Kidney (tissue), 14 donors: ENCODE measurements around the gene ASB10. TPM values are rescaled to one million over a fixed set of nuclear protein-coding genes. Genes with fewer than 3 reads are reported as not detected.

Experiments
- DNase-seq, 5 donors: peaks; one replicate each; pipeline ENCODE4 v3.0.0-alpha.2; 2013 to 2020
- FAIRE-seq: peaks from 2 replicates; lab custom pipeline; 2012; peaks lifted over from hg19 to GRCh38; lab: Jason Lieb, UNC
- H3K27ac ChIP-seq, 2 donors: one replicate each; pipeline ENCODE4 v1.7.0; 2013; ENCODE audit warnings: low read depth in 2 of 2, low read length in 2 of 2, inconsistent platforms in 1 of 2
- H3K27me3 ChIP-seq: one replicate; pipeline ENCODE4 v1.7.1; 2013; ENCODE audit warnings: low read length, inconsistent platforms; ENCODE audit not compliant: control insufficient read depth, insufficient read depth
- H3K36me3 ChIP-seq, 3 donors: one replicate each; pipeline versions ENCODE4 v1.7.0 to v1.7.1; 2013; ENCODE audit warnings: low read length in 3 of 3, control low read depth in 1 of 3, inconsistent platforms in 1 of 3; ENCODE audit not compliant: insufficient read depth in 3 of 3, control insufficient read depth in 2 of 3
- H3K4me1 ChIP-seq, 3 donors: one replicate each; pipeline versions ENCODE4 v1.7.0 to v1.7.1; 2013; ENCODE audit warnings: low read length in 3 of 3, inconsistent platforms in 1 of 3, low read depth in 1 of 3; ENCODE audit not compliant: control insufficient read depth in 2 of 3, insufficient read depth in 2 of 3
- H3K4me3 ChIP-seq, 3 donors: one replicate each; pipeline versions ENCODE4 v1.7.0 to v1.8.1; 2013; ENCODE audit warnings: low read length in 3 of 3, control low read depth in 1 of 3, inconsistent platforms in 1 of 3
- H3K9ac ChIP-seq, 3 donors: one replicate each; pipeline versions ENCODE4 v1.7.0 to v1.7.1; 2013; ENCODE audit warnings: low read length in 3 of 3, control low read depth in 1 of 3, inconsistent platforms in 1 of 3
- H3K9me3 ChIP-seq, 3 donors: one replicate each; pipeline versions ENCODE4 v1.7.0 to v1.7.1; 2013; ENCODE audit warnings: low read length in 3 of 3, control low read depth in 1 of 3, inconsistent platforms in 1 of 3; ENCODE audit not compliant: control insufficient read depth in 2 of 3, insufficient read depth in 1 of 3
- CTCF ChIP-seq: IDR thresholded peaks from 3 replicates; pipeline ENCODE4 v1.5.1; 2012; ENCODE audit warnings: mild to moderate bottlenecking, moderate library complexity, borderline replicate concordance; ENCODE audit not compliant: insufficient read depth; ENCODE audit errors: extremely low read depth
- intact Hi-C: fragments of 100-400 bp; cut with DNase I; formaldehyde crosslinking; loops from one replicate; pipeline ENCODE4 v1.11.1; 2022
- polyA plus RNA-seq: library from polyadenylated mRNA; stranded (reverse); fragments of 350-450 nt; fragmentation: Illumina TruSeq; extraction: RNeasy Lipid Tissue Mini Kit (QIAGEN cat#74804); gene quantifications from one replicate; pipeline ENCODE4 v1.2.3, GENCODE V29; 2014; ENCODE audit warnings: low read depth, low replicate concordance; ENCODE audit not compliant: insufficient read depth
- total RNA-seq: library from RNA; stranded (reverse); fragmentation: NEBNext Ultra II Directional; extraction: Animal tissue kit (Norgen Biotek cat#: 25700); gene quantifications from one replicate; pipeline ENCODE4 v1.2.1, GENCODE V29; 2021
- donor health status: control.
- donor health status: control.
- donor health status: control.
- donor health status: control.
- donor health status: control.
- donor health status: DM: yes; HTN: yes; CAD: no.
- donor health status: Normal renal cell carcinoma (clear cell type).

ASB10 gene
- total and polyA plus RNA-seq, 2 donors from 2014 or later: 0.22 TPM; not detected in 1

GRCh38 chr7:151201751-151202150, 14.7 kb upstream of the ASB10 start:
- Histone ChIP-seq H3K9me3 (no peaks in the 10 kb centered on the region), H3K4me1 (peaks cover 0 to 4% (median 0%) of the 10 kb centered on the region in 3 donors), H3K36me3 (no peaks in the 10 kb centered on the region), H3K27me3 (no peaks in the 10 kb centered on the region), H3K27ac (no peak overlapping the region), H3K4me3 (no peak overlapping the region), H3K9ac (no peak overlapping the region)
- no peak for DNase-seq
- TF ChIP-seq CTCF: no peak
- intact Hi-C loops: no loop called here
- no peak for FAIRE-seq

DNA sequence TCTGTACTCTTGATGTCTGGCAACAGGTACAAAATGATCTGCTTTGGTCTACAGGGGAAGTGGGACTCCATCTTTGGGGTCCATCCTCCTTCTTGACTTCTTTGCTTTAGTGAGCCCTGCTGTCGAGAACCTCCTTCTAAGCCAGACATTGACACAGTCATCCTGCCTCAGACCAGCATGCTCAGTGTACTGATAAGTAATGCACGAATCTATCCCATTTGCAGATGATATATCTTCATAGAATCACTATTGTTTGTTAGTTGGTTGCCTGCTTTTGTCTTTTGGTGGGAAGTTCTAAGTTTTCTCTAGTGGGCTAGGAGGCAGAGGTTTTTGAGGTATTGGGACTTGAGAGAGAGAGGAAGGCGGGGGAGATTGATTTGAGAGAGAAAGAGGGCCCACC, 14.3 kb upstream of the ASB10 start:
- H3K36me3 ChIP-seq: no peaks in the 10 kb centered on the region
- intact Hi-C loops: no loop called here
- TF ChIP-seq CTCF: no peak
- no peak overlapping the region for H3K27ac ChIP-seq
- no peak overlapping the region for H3K9ac ChIP-seq
- H3K4me3 ChIP-seq: no peak overlapping the region
- no peaks in the 10 kb centered on the region for H3K27me3 ChIP-seq
- H3K4me1 ChIP-seq: peaks cover 0 to 4% (median 0%) of the 10 kb centered on the region in 3 donors
- no peak for FAIRE-seq
- no peak for DNase-seq
- no peaks in the 10 kb centered on the region for H3K9me3 ChIP-seq

DNA sequence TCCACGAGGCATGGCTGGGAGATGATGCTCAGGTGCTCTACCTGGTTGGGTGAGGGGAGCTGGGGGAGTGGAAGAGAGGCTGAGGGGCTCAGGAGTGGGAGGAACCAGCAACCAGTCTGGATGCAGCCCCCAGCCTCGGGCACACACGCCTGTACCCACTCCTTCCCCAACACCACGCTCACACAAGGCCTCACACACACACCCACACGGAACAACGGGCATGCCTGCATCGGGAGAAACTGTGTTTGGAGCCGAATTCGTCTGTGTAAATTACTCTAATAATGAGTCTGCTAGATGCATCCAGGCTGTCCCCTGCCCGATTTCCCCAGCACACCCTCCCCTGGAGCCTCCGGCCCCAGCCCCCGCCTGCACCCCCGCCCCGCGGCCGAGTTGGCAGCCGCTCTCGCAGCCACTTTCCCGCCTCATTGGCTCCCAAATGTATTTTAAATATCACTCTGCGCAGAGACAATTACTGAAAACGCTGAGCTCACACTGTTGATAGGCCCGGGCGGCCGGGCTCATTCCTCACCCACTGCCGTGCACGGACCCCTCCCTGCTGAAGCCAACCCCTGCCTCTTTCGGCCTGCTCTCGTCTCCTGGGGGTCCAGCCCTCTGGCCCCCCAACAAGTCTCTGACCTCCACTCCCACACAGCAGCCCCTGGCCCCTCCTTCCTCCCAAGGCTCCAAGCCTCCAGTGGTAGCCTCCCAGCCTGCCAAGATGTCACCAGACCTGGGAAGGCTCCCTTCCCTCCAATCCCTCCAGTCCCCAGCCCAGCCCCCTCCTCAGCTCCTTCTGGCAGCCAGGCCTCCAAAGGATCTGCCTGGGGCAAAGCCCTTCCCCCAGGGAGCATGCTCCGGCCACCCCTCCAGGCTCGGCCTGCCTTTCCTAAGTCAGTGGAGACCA, 12.1 kb upstream of the ASB10 start:
- H3K4me1 ChIP-seq: peaks cover 0 to 4% (median 0%) of the 10 kb centered on the region in 3 donors
- FAIRE-seq (no peak), DNase-seq (peak in 4 of 5 donors; percentile 50 to 75 (median 68))
- H3K36me3 ChIP-seq: no peaks in the 10 kb centered on the region
- no peaks in the 10 kb centered on the region for H3K9me3 ChIP-seq
- no peak for TF ChIP-seq CTCF
- intact Hi-C loops: no loop called here
- H3K27ac ChIP-seq: no peak overlapping the region
- no peak overlapping the region for H3K4me3 ChIP-seq
- H3K27me3 ChIP-seq: no peaks in the 10 kb centered on the region
- H3K9ac ChIP-seq: no peak overlapping the region
